NCI-H345 (cell line): Measurements from ENCODE around the gene MASP2.

ENCODE experiments used
- DNase-seq: peaks from one replicate; lab custom pipeline; 2025; lab: John Stamatoyannopoulos, UW

Gene MASP2

DNA sequence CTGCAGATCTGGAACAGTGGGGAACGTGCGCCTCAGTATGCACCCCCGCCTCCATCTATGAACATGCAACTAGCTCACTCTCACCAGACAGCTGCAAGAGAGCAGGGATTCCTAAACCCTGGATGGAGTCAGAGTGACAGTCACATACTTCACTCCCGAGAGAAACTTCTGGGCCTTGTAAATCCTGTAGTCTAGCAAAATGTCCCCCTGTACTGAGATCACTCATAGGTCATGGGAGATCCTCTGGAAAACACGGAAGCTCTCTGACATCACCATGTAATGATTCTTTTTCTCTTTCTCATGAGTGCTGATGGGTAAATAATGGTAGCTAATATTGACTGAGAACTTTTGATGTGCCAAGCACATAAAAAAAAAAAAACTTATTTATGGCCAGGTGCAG, 57.9 kb downstream of the MASP2 start:
- DNase-seq, result no peak

DNA sequence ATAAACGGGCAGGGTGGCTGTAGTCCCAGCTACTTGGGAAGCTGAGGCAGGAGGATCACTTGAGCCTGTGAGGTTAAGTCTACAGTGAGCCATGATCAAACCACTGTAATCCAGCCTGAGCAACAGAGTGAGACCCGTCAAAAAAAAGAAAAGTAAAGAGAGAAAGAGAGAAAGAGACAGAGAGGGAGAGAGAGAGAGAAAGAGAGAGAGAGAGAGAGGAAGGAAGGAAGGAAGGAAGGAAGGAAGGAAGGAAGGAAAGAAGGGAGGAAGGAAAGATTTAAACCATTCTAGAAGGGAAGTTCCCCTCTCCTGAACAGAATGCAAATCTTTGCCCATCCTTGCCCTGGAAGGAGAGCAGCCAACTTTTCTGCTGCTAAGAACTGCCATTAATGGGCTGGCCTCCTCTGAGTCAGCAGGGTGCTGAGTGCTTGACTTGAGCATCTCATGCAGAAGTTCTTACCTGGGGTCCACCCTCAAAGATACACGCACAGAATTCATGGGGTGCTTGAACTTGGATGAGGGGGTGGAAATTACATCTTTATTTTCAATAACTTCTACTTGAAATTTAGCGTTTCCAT, 59.1 kb downstream of the MASP2 start:
- no peak for DNase-seq

DNA sequence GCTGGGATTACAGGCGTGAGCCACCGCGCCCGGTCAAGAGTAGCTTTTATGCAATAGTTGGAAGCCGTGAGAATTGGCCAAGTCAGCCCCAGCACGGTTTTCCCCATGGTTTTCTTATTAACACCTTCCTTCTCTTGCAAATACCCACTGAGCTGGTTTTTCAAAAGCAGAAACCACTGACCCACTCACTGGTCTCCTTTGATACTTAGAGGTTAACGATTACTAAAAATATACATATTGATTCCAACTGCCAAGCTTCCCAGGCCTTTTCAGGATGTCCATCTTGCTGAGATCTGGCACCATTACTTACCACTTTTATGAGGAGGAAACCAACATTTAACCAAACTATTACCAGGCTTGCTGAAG, 60.5 kb downstream of the MASP2 start:
- DNase-seq, result no peak

- DNase-seq, result no peak
Measured at GRCh38 chr1:10980841-10981727, 66.0 kb downstream of the MASP2 start.

- DNase-seq, result no peak
Measured at GRCh38 chr1:10980094-10980577, 66.9 kb downstream of the MASP2 start.

DNA sequence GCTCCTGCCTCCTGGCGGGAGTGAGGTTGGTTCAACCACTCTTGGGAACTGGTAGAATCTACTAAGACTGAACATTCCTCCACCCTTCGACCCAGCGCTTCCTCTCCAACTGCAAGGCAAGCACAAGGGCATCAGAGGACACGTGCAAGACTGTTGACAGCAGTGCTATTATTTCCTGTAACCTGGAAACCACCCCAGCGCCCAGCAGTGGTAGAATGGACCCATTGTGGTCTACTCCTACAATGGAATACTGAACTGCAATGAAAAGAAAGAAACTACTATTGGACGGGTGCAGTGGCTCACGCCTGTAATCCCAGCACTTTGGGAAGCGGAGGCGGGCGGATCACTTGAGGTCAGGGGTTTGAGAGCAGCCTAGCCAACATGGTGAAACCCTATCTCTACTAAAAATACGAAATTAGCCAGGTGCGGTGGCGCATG, 67.5 kb downstream of the MASP2 start:
- DNase-seq, result no peak

DNA sequence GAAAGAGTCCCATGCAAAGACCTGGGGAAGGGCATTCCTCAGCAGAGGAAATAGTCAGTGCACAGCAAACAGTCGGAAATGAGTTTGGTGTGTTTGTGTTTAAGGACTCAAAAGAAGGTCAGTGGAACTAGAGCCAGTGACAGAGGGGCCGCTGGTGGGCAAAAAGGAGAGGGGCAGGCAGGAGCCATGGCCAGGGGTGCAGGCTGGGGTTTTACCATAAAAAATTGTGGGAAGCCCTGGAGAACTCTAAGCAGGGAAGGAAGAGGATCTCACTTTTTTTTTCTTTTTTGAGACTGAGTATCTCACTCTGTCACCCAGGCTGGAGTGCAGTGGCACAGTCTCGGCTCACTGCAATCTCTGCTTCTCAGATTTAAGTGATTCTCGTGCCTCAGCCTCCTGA, 68.3 kb downstream of the MASP2 start:
- no peak for DNase-seq
